Ascending aorta (tissue), 2 donors: ENCODE measurements around the gene EGFLAM. TPM values are rescaled to one million over a fixed set of nuclear protein-coding genes. Genes with fewer than 3 reads are reported as not detected.

Experiments
- DNase-seq, 2 donors: peaks; one replicate each; pipeline ENCODE4 v3.0.0-alpha.2; 2019; ENCODE audit warnings: low spot score in 2 of 2
- H3K27ac ChIP-seq, 2 donors: fragments of 200-600 bp; sonication (generic); one replicate each; pipeline ENCODE4 v1.5.1; 2016 to 2017; ENCODE audit warnings: mild to moderate bottlenecking in 1 of 2
- H3K27me3 ChIP-seq: fragments of 200-600 bp; sonication (generic); one replicate; pipeline ENCODE4 v1.5.1; 2017
- H3K36me3 ChIP-seq, 2 donors: fragments of 200-600 bp; sonication (generic); one replicate each; pipeline ENCODE4 v1.5.1; 2016
- H3K4me1 ChIP-seq, 2 donors: fragments of 200-600 bp; sonication (generic); one replicate each; pipeline ENCODE4 v1.5.1; 2016 to 2017; ENCODE audit warnings: mild to moderate bottlenecking in 1 of 2
- H3K4me3 ChIP-seq, 2 donors: fragments of 200-600 bp; sonication (generic); one replicate each; pipeline ENCODE4 v1.5.1; 2016 to 2017; ENCODE audit warnings: mild to moderate bottlenecking in 1 of 2
- H3K9me3 ChIP-seq, 2 donors: fragments of 200-600 bp; sonication (generic); one replicate each; pipeline ENCODE4 v1.5.1; 2016
- CTCF ChIP-seq, 3 experiments: fragments of 200-600 bp in 2 of 3; fragments of 450-650 bp in 1 of 3; sonication (generic) in 2 of 3; IDR thresholded peaks; one replicate each; pipeline ENCODE4 v1.5.1; 2016 to 2019; ENCODE audit warnings: antibody characterized with exemption in 3 of 3, mild to moderate bottlenecking in 1 of 3, moderate library complexity in 1 of 3
- intact Hi-C: fragments of 100-400 bp; cut with DNase I; formaldehyde crosslinking; loops from one replicate; pipeline ENCODE4 v1.15.1; 2023
- total RNA-seq: library from RNA; depleted of rRNA; stranded (reverse); fragments of >200 nt; gene quantifications from one replicate; pipeline ENCODE4 v1.1.0, GENCODE V29; 2016

EGFLAM gene
- total RNA-seq, 1 donor from 2014 or later: 4.2 TPM

- H3K36me3 ChIP-seq: no peaks in the 10 kb centered on the region
- H3K9me3 ChIP-seq: no peaks in the 10 kb centered on the region
- H3K4me3 ChIP-seq: no peak overlapping the region
- no peak for DNase-seq
- no peak for TF ChIP-seq CTCF (IDR thresholded peaks at IDR 0.05)
- no peaks in the 10 kb centered on the region for H3K27me3 ChIP-seq
- no peak overlapping the region for H3K27ac ChIP-seq
- no peaks in the 10 kb centered on the region for H3K4me1 ChIP-seq
- intact Hi-C loops: no loop called here
These were observed 32.3 kb upstream of the EGFLAM start for GRCh38 chr5:38226091-38226490.

- Histone ChIP-seq H3K36me3 (no peaks in the 10 kb centered on the region), H3K27me3 (no peaks in the 10 kb centered on the region), H3K27ac (no peak overlapping the region), H3K9me3 (no peaks in the 10 kb centered on the region), H3K4me1 (no peaks in the 10 kb centered on the region), H3K4me3 (no peak overlapping the region)
- no peak for DNase-seq
- no peak for TF ChIP-seq CTCF (IDR thresholded peaks at IDR 0.05)
- intact Hi-C loops: no loop called here
These were observed 29.4 kb upstream of the EGFLAM start for GRCh38 chr5:38228914-38229313.

GRCh38 chr5:38234737-38235136, 23.6 kb upstream of the EGFLAM start:
- TF ChIP-seq CTCF (IDR thresholded peaks at IDR 0.05): no peak
- DNase-seq: no peak
- no peaks in the 10 kb centered on the region for H3K27me3 ChIP-seq

GRCh38 chr5:38237681-38238080, 20.7 kb upstream of the EGFLAM start:
- no peak overlapping the region for H3K4me3 ChIP-seq
- H3K36me3 ChIP-seq: no peaks in the 10 kb centered on the region
- no peak overlapping the region for H3K27ac ChIP-seq
- DNase-seq: no peak
- no peak for TF ChIP-seq CTCF (IDR thresholded peaks at IDR 0.05)
- no peaks in the 10 kb centered on the region for H3K9me3 ChIP-seq
- intact Hi-C loops: no loop called here
- no peaks in the 10 kb centered on the region for H3K4me1 ChIP-seq
- no peaks in the 10 kb centered on the region for H3K27me3 ChIP-seq

More at GRCh38 chr5:38234737-38235136, 23.6 kb upstream of the EGFLAM start:
- Histone ChIP-seq H3K4me1 (no peaks in the 10 kb centered on the region), H3K36me3 (no peaks in the 10 kb centered on the region), H3K27ac (no peak overlapping the region), H3K4me3 (no peak overlapping the region), H3K9me3 (no peaks in the 10 kb centered on the region)
- intact Hi-C loops: no loop called here

GRCh38 chr5:38240212-38240611, 18.1 kb upstream of the EGFLAM start:
- no peak for TF ChIP-seq CTCF (IDR thresholded peaks at IDR 0.05)
- H3K36me3 ChIP-seq: no peaks in the 10 kb centered on the region
- intact Hi-C loops: no loop called here
- H3K27ac ChIP-seq: no peak overlapping the region
- no peak for DNase-seq
- no peaks in the 10 kb centered on the region for H3K9me3 ChIP-seq
- no peaks in the 10 kb centered on the region for H3K4me1 ChIP-seq
- no peaks in the 10 kb centered on the region for H3K27me3 ChIP-seq
- no peak overlapping the region for H3K4me3 ChIP-seq

- no peaks in the 10 kb centered on the region for H3K4me1 ChIP-seq
- no peak overlapping the region for H3K27ac ChIP-seq
- TF ChIP-seq CTCF (IDR thresholded peaks at IDR 0.05): no peak
- H3K4me3 ChIP-seq: no peak overlapping the region
- H3K36me3 ChIP-seq: no peaks in the 10 kb centered on the region
- intact Hi-C loops: no loop called here
- no peaks in the 10 kb centered on the region for H3K9me3 ChIP-seq
- no peaks in the 10 kb centered on the region for H3K27me3 ChIP-seq
- DNase-seq: no peak
These were observed 16.7 kb upstream of the EGFLAM start for GRCh38 chr5:38241655-38242054.
